Keratinocyte (primary cell): Measurements from ENCODE around the gene ZNF30.
"Not testable (repeated sequence)": the region's sequence is repeated elsewhere in the genome, so short reads cannot be mapped to it uniquely, and the experiment has no call there.

Experiments used
- EZH2 ChIP-seq: IDR thresholded peaks from one replicate; pipeline ENCODE4 v1.6.1; 2012; ENCODE audit warnings: inconsistent platforms, mild to moderate bottlenecking, low read length, moderate library complexity
- TF ChIP-seq, protein P1 (sequence below), 3 experiments: IDR thresholded peaks in 1 of 3; conservative IDR thresholded peaks in 1 of 3; optimal IDR thresholded peaks in 1 of 3; 2 replicates in 2 of 3; 3 replicates in 1 of 3; pipeline versions ENCODE3 to v1.5.1; 2011; ENCODE audit warnings: low read length in 3 of 3, mild to moderate bottlenecking in 3 of 3, moderate library complexity in 2 of 3, control low read depth in 1 of 3, inconsistent platforms in 1 of 3; ENCODE audit not compliant: insufficient read depth in 2 of 3; ENCODE audit errors: extremely low read depth in 1 of 3

DNA sequence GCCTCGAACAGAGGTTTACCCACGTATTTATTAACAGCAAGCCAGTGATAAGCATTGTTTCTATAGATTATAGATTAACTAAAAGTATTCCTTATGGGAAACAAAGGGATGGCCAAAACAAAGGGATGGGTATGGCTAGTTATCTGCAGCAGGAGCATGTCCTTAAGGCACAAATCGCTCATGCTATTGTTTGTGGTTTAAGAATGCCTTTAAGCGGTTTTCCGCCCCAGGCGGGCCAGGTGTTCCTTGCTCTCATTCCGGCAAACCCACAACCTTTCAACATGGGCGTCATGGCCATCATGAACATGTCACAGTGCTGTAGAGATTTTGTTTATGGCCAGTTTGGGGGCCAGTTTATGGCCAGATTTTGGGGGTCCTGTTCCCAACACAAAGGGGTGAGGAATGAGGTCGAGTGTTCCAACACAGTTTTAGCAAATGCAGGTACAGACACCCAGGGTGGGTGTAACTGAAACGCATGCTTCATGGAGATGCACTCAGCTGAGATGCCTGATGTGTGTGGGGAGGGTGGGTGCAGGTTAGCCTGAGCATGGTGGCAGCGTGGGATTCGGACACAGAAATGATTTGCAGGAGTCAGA, 43.6 kb downstream of the ZNF30 start:
- TF ChIP-seq, protein P1, sequence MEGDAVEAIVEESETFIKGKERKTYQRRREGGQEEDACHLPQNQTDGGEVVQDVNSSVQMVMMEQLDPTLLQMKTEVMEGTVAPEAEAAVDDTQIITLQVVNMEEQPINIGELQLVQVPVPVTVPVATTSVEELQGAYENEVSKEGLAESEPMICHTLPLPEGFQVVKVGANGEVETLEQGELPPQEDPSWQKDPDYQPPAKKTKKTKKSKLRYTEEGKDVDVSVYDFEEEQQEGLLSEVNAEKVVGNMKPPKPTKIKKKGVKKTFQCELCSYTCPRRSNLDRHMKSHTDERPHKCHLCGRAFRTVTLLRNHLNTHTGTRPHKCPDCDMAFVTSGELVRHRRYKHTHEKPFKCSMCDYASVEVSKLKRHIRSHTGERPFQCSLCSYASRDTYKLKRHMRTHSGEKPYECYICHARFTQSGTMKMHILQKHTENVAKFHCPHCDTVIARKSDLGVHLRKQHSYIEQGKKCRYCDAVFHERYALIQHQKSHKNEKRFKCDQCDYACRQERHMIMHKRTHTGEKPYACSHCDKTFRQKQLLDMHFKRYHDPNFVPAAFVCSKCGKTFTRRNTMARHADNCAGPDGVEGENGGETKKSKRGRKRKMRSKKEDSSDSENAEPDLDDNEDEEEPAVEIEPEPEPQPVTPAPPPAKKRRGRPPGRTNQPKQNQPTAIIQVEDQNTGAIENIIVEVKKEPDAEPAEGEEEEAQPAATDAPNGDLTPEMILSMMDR (optimal IDR thresholded peaks at IDR 0.05 in 1 of 3, IDR thresholded peaks at IDR 0.05 in 1 of 3, conservative IDR thresholded peaks at IDR 0.05 in 1 of 3; ENCODE audit: extremely low read depth in 1 of 3, insufficient read depth in 2 of 3, low read length in 3 of 3) = not testable (repeated sequence)
- not testable (repeated sequence) for TF ChIP-seq EZH2
